K562 (cell line): ENCODE measurements around the gene C4BPB. TPM values are rescaled to one million over a fixed set of nuclear protein-coding genes. Genes with fewer than 3 reads are reported as not detected.

ENCODE experiments used
- CEBPG ChIP-seq, 3 experiments: fragments of 200-800 bp in 1 of 3; sonication (Bioruptor generic) in 1 of 3; sonication (generic) in 1 of 3; formaldehyde crosslinking in 1 of 3; IDR thresholded peaks in 2 of 3; conservative IDR thresholded peaks in 1 of 3; 2 replicates each; pipeline versions ENCODE4 v1.6.1 to v1.8.0; 2016 to 2022; ENCODE audit warnings: missing compliant biosample characterization in 2 of 3, missing genetic modification characterization in 2 of 3, mild to moderate bottlenecking in 1 of 3, missing genetic modification reagents in 1 of 3
- FOXK1 ChIP-seq: sonication (generic); formaldehyde crosslinking; IDR thresholded peaks from 2 replicates; pipeline ENCODE4 v1.8.0; 2022; ENCODE audit warnings: missing genetic modification reagents, mild to moderate bottlenecking, borderline replicate concordance
- MAZ ChIP-seq, 2 experiments: fragments of 450-650 bp in 1 of 2; sonication (generic) in 1 of 2; formaldehyde crosslinking; IDR thresholded peaks in 1 of 2; conservative IDR thresholded peaks in 1 of 2; 2 replicates each; pipeline versions ENCODE4 v1.4.0 to v1.5.0; 2020; ENCODE audit warnings: mild to moderate bottlenecking in 1 of 2, missing genetic modification reagents in 1 of 2
- NFATC3 ChIP-seq: fragments of 450-650 bp; IDR thresholded peaks from 2 replicates; pipeline ENCODE4 v1.6.1; 2017; ENCODE audit warnings: mild to moderate bottlenecking
- ZC3H11A ChIP-seq: IDR thresholded peaks from 2 replicates; pipeline ENCODE4 v1.6.1; 2012; ENCODE audit warnings: low read depth, low read length, improper control_type of control experiment
- ZNF232 ChIP-seq: sonication (generic); formaldehyde crosslinking; IDR thresholded peaks from 2 replicates; pipeline ENCODE4 v1.8.0; 2022; ENCODE audit warnings: mild to moderate bottlenecking, missing genetic modification reagents
- polyA plus RNA-seq, 8 experiments: library from polyadenylated mRNA; depleted of rRNA in 4 of 8; stranded (reverse) in 5 of 8; unstranded in 3 of 8; fragments of >200 nt; fragmentation: Nextera tagmentation in 2 of 8; fragmentation: Illumina TruSeq in 1 of 8; extraction: Ambion mirVana in 2 of 8; extraction: Trizol in 1 of 8; gene quantifications; 2 replicates each; pipeline versions ENCODE4 v1.2.1 to v1.2.3, GENCODE V29; 2011 to 2014; ENCODE audit warnings: inconsistent platforms in 1 of 8, missing spikeins in 1 of 8
- total RNA-seq, 7 experiments: library from RNA; depleted of rRNA in 6 of 7; stranded (reverse); fragments of >200 nt in 6 of 7; fragmentation: Illumina TruSeq in 2 of 7; extraction: Trizol in 2 of 7; gene quantifications; 2 replicates each; pipeline versions ENCODE4 v1.2.1 to v1.2.3, GENCODE V29; 2011 to 2021; ENCODE audit warnings: low replicate concordance in 1 of 7
- TF ChIP-seq, protein P1 (sequence below): fragments of 250-450 bp; sonication (Bioruptor Pico); IDR thresholded peaks from 2 replicates; pipeline ENCODE4 v1.8.0; 2021; ENCODE audit warnings: moderate library complexity, mild to moderate bottlenecking, inconsistent platforms
- TF ChIP-seq, protein P2 (sequence below), 2 experiments: fragments of 450-650 bp in 1 of 2; sonication (generic) in 1 of 2; formaldehyde crosslinking in 1 of 2; IDR thresholded peaks in 1 of 2; conservative IDR thresholded peaks in 1 of 2; 2 replicates each; pipeline versions ENCODE4 v1.6.1 to v1.8.1; 2016 to 2023; ENCODE audit warnings: mild to moderate bottlenecking in 2 of 2, moderate library complexity in 2 of 2, inconsistent platforms in 1 of 2, missing genetic modification reagents in 1 of 2
- TF ChIP-seq, protein P3 (sequence below): fragments of 450-650 bp; conservative IDR thresholded peaks from 2 replicates; pipeline ENCODE4 v1.6.1; 2016; ENCODE audit warnings: missing genetic modification characterization, low read depth, mild to moderate bottlenecking, missing compliant biosample characterization, moderate library complexity

C4BPB gene
- total and polyA plus RNA-seq, 9 of the 15 experiments (the other 6 are each of a cell fraction or from before 2014, with no cell fraction given), result not detected

DNA sequence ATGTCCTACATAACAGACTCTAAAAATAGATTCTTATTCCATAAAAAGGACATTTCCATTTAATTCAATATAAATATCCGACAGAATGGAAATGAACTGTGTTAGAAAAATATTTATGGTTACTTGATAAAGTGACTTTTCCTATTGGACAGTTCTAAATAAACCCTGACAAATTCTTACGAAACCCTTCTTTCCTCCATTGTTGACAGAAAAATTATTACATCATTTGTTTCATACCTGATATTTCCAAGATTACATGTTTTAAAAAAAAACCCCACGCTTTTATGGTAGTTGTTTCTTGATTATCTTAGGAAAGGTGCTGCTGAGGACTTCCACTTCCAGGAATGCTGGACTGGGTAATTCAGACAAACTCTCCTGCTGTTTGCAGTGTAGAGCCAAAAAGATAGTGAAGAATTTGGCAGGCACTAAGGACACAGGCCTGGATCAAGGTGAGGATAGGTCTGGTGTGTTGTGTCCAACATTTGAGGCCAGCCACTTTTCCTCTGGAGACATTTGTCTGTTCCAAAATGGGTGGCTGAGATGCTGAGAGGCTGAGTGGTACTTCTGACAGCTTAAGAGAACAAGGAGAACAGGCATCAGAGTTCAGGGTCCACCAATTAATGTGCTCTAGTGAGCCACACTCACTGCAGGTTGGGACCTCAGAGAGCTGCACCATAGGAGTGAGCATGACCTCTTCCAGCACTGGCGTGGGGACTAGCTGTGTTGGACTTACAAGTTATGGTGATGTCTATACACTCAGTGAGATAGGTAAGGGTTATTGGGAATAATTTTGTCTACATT, 49.1 kb upstream of the C4BPB start (continued):
- TF ChIP-seq FOXK1 (no peak), NFATC3 (no peak), ZC3H11A (no peak), CEBPG (CRISPR knock-in tag; IDR thresholded peaks at IDR 0.05) (no peak; the same call in 1 of the 2 replicates), CEBPG (tag; conservative IDR thresholded peaks at IDR 0.05 in 1 of 2, IDR thresholded peaks at IDR 0.05 in 1 of 2) (peak; percentile 83 to 84), ZNF232 (CRISPR knock-in tag) (no peak), MAZ (CRISPR knock-in tag; conservative IDR thresholded peaks at IDR 0.05 in 1 of 2, IDR thresholded peaks at IDR 0.05 in 1 of 2) (0 out of 4 replicates have a peak, but pooled peaks of 1 of the 2 experiments have one; percentile 16)
- TF ChIP-seq, protein P1, sequence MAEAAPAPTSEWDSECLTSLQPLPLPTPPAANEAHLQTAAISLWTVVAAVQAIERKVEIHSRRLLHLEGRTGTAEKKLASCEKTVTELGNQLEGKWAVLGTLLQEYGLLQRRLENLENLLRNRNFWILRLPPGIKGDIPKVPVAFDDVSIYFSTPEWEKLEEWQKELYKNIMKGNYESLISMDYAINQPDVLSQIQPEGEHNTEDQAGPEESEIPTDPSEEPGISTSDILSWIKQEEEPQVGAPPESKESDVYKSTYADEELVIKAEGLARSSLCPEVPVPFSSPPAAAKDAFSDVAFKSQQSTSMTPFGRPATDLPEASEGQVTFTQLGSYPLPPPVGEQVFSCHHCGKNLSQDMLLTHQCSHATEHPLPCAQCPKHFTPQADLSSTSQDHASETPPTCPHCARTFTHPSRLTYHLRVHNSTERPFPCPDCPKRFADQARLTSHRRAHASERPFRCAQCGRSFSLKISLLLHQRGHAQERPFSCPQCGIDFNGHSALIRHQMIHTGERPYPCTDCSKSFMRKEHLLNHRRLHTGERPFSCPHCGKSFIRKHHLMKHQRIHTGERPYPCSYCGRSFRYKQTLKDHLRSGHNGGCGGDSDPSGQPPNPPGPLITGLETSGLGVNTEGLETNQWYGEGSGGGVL (CRISPR knock-in tag), result no peak
- TF ChIP-seq, protein P2, sequence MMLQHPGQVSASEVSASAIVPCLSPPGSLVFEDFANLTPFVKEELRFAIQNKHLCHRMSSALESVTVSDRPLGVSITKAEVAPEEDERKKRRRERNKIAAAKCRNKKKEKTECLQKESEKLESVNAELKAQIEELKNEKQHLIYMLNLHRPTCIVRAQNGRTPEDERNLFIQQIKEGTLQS (IDR thresholded peaks at IDR 0.05), result peak; percentile 76
- TF ChIP-seq, protein P2 (CRISPR knock-in tag; conservative IDR thresholded peaks at IDR 0.05), result no peak
- TF ChIP-seq, protein P3, sequence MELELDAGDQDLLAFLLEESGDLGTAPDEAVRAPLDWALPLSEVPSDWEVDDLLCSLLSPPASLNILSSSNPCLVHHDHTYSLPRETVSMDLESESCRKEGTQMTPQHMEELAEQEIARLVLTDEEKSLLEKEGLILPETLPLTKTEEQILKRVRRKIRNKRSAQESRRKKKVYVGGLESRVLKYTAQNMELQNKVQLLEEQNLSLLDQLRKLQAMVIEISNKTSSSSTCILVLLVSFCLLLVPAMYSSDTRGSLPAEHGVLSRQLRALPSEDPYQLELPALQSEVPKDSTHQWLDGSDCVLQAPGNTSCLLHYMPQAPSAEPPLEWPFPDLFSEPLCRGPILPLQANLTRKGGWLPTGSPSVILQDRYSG, result no peak
- TF ChIP-seq, all 486 proteins: peak for 6
